ENCODE measurements around the gene PGAP3. TPM values are rescaled to one million over a fixed set of nuclear protein-coding genes. Genes with fewer than 3 reads are reported as not detected.

Gene PGAP3
- total and polyA plus RNA-seq, 2 of the 4 experiments (the other 2 are of a cell fraction) = 4.3 to 9.8 TPM

DNA sequence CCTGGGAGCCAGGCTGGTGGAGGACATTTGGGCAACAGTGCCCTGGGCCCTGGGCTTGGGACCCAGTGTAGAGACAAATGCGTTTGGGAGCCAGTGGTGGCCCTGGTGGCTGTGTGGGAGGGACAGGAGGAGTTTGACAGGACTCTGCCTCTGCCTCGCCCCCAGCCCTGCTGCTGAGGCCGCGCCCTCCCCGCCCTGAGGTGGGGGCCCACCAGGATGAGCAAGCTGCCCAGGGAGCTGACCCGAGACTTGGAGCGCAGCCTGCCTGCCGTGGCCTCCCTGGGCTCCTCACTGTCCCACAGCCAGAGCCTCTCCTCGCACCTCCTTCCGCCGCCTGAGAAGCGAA is 34.6 kb downstream of the PGAP3 start:
- no TSS peak for BruUV-seq (replicated peaks)

More for the DNA sequence above, 34.6 kb downstream of the PGAP3 start:
- no peak overlapping the region for H2AK9ac ChIP-seq (replicated peaks; ENCODE audit: low read depth, low read length, poor library complexity)
- no peak overlapping the region for H4K91ac ChIP-seq (ENCODE audit: insufficient read depth, low read depth, low read length)
- H2BK120ac ChIP-seq (ENCODE audit: low read depth, low read length) = no peak overlapping the region
- H3K9me3 ChIP-seq (ENCODE audit: control insufficient read depth, insufficient read depth, low read length) = no peaks in the 10 kb centered on the region
- ChIA-PET POLR2A (ENCODE audit: unreplicated experiment) (no interaction called here), CTCF (interaction anchor here (0.7 to 1.9 kb wide), 4 partner anchors 9 to 34 kb away, joined by 3 to 10 read pairs (median 6); partner anchors contain the start of genes PGAP3 and PNMT)
- dilution Hi-C loops (cut with HindIII; ENCODE audit: low sequenced_read_pairs, unreplicated experiment) = no loop called here
- 80% methylated on average over 5 of the region's 12 CpGs; no CpG with 5 or more reads in 1 of the 2 experiments for WGBS, 2 experiments (ENCODE audit: extremely low coverage in 2 of 2, insufficient read length in 1 of 2)
- H2BK20ac ChIP-seq (ENCODE audit: low read depth, low read length) = no peak overlapping the region
- H3K9ac ChIP-seq (ENCODE audit: low read depth, low read length) = no peak overlapping the region
- no peak overlapping the region for H2AFZ ChIP-seq (replicated peaks; ENCODE audit: low read length, poor library complexity)
- no peak overlapping the region for H3K18ac ChIP-seq (ENCODE audit: low read depth, low read length)
- no peak overlapping the region for H2BK15ac ChIP-seq (ENCODE audit: low read depth, low read length)
- no peak for ATAC-seq (ENCODE audit: low read depth)
- peaks cover 12 to 37% of the 10 kb centered on the region in 2 experiments for H3K79me1 ChIP-seq (ENCODE audit: low read depth in 1 of 2, low read length in 2 of 2)
- H3K36me3 ChIP-seq (ENCODE audit: control insufficient read depth, insufficient read depth, low read length) = peaks cover 8% of the 10 kb centered on the region
- no peak overlapping the region for H3K4me3 ChIP-seq (ENCODE audit: insufficient read depth, low read depth, low read length)
- H4K8ac ChIP-seq (ENCODE audit: low read depth in 2 of 2, low read length in 2 of 2) = no peak overlapping the region
- no peak overlapping the region for H3K56ac ChIP-seq (ENCODE audit: extremely low read depth, insufficient read depth, low read length)
- peaks cover 28% of the 10 kb centered on the region for H4K20me1 ChIP-seq (ENCODE audit: insufficient read depth, low read length)
- no peak overlapping the region for H2BK5ac ChIP-seq (ENCODE audit: low read depth, low read length, poor library complexity, severe bottlenecking)
- H3K27ac ChIP-seq (ENCODE audit: insufficient read depth, low read length) = no peak overlapping the region
- no peaks in the 10 kb centered on the region for H3K27me3 ChIP-seq (ENCODE audit: control insufficient read depth, insufficient read depth, low read length)
- H3K4me2 ChIP-seq (ENCODE audit: low read depth, low read length) = no peak overlapping the region
- in situ Hi-C loops (cut with MboI; ENCODE audit: low sequenced_read_pairs) = no loop called here
- H4K5ac ChIP-seq (ENCODE audit: low read depth, low read length) = no peak overlapping the region
- intact Hi-C loops (cut with micrococcal nuclease) = no loop called here
- H2AK5ac ChIP-seq (ENCODE audit: low read depth, low read length) = no peak overlapping the region
- TF ChIP-seq ELK1 (IDR thresholded peaks at IDR 0.05; ENCODE audit: borderline replicate concordance, low read depth, low read length) (no peak), RFX5 (IDR thresholded peaks at IDR 0.05; ENCODE audit: low read depth, low read length) (no peak), RAD21 (IDR thresholded peaks at IDR 0.05; ENCODE audit: low read length) (no peak), BHLHE40 (IDR thresholded peaks at IDR 0.05; ENCODE audit: low read depth, low read length) (no peak), NFE2L2 (IDR thresholded peaks at IDR 0.05; ENCODE audit: low read depth, low read length) (no peak), MXI1 (IDR thresholded peaks at IDR 0.05; ENCODE audit: borderline replicate concordance, low read depth, low read length) (no peak), POLR2A (IDR thresholded peaks at IDR 0.05; ENCODE audit: low read depth, low read length) (no peak), MAZ (IDR thresholded peaks at IDR 0.05; ENCODE audit: borderline replicate concordance, low read depth, low read length) (no peak), MAFK (IDR thresholded peaks at IDR 0.05; ENCODE audit: low read depth, low read length) (no peak), RCOR1 (IDR thresholded peaks at IDR 0.05; ENCODE audit: insufficient replicate concordance, low read length) (no peak)
- no peak overlapping the region for H3K14ac ChIP-seq (replicated peaks; ENCODE audit: low read depth, low read length)
- H3K4me1 ChIP-seq (ENCODE audit: control insufficient read depth, insufficient read depth, low read length) = peaks cover 3% of the 10 kb centered on the region; the same call in 1 of the 2 replicates
- no peak overlapping the region for H3K23ac ChIP-seq (ENCODE audit: low read depth, low read length)
- no peak overlapping the region for H3K4ac ChIP-seq (ENCODE audit: low read depth, low read length)
- DNase-seq = no peak
- peaks cover 4% of the 10 kb centered on the region for H3K9me1 ChIP-seq (ENCODE audit: insufficient read depth, low read length)

Data from IMR-90 (cell line).